HG03575 (cell line): Measurements from ENCODE around the gene SNX14.
A peak's percentile ranks its signal among the peaks of the same experiment; 100 is the strongest.

Experiments
- ATAC-seq: cut with Tn5 transposase; IDR thresholded peaks from one replicate; pipeline ENCODE4 v1.9.1; 2021; ENCODE audit not compliant: unreplicated experiment, insufficient number of reproducible peaks, low FRiP score; ENCODE audit errors: extremely low read depth

The SNX14 gene

DNA sequence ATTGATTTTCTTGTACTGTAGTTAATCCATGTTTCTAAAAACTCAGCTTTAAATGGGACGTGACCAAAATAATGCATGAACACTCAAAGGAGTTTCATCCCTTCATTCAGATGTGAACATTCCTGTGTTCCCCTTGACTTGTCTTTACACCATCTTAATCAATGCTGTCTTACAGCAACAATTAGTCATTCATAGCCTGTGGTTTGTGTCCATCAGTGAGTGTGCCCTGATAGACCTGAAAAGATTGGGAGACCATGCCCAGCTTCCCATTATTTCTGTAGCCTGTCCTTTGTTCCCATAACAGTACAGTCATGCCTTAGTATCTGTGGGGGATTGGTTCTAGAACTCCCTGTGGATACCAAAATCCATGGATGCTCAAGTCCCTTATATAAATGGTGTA, 119.9 kb downstream of the SNX14 start:
- ATAC-seq, result no peak

DNA sequence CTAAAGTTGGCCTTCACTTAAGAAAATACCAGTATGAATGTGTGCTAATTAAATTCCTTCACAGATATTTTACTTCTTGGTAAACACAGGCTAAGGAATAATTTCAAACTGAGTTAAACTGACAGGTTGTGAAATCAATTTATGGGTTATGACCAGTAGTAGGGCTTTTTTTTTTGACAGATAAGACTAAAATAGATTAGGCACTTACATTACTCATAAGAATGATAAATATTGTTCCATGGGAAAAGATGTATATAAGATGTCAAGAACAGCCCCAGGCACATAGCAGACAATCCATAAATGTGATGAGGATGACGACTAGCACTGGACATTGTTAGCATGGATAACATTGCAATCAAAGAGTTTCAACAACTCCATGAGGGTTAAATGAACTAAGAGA, 120.9 kb downstream of the SNX14 start:
- ATAC-seq, result no peak

DNA sequence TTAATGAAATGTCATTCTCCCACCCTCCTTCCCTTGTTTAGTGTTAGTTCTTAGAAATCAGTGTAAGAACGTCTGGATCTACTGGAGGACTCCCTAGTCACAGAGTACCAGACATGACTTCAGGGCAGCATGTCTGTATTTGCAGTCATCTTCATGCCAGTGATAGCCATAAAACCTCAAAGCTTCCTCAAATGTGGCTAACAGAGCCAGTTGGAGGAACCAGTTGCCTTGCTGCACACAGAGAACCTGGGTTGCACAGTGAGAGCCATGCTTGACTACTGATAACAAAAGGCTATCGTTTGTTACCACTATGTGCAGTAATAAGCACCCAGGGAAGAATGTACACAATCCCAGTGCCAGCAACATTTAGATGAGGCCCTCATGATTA, 123.6 kb downstream of the SNX14 start:
- no peak for ATAC-seq

DNA sequence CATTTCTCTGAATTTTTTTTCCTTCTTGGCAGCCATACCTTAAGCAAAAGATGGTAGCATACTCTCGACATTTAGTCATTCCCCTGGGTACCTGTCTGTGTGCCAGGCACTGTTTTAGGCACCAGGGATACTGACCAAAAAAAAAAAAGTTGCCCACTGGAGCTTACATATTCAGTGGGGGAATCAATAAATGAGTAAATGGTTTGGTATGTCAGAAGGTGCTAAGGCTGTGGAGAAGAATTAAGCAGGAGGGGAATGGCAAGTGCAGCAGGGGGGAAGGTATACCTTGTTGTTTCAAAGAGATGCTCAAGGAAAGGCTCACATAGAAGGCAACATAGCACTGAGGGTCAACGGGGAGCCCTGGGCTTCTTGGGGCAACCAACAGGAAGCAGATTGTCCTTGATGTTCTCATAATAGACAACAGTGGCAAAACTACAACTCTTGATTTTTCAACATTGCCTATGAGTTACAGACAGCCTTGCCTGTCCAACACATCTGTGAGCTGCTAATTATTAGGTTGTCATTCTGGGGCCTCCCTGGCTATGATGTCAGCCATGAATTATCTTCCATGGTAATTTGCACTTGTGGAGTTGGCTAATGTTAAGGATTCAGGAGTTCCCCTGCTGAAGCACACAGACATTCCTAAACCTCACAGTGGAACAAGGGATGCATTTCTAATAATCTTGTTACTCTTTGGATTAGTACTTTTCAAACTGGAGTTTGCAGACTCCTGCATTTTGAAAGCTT, 124.2 kb downstream of the SNX14 start:
- no peak for ATAC-seq

DNA sequence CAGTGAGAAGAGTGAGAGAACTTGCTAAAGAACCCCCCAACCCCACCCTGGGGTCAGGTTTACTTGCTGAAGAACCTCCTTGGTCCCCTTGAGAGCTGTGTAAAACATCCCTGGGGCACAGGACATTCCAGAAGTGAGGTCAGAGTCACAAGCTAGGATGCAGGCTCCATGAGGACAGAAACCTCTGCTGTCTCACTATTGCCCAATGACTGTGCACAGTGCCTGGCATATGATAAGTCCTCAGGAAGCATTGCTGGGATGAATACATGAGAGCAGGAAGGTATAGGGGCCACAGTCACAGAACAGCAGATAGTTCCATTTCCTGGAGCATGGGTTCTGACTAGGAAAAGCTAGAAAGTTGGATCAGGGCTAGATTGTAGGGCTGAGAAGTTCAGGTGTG, 125.3 kb downstream of the SNX14 start:
- ATAC-seq, result no peak

DNA sequence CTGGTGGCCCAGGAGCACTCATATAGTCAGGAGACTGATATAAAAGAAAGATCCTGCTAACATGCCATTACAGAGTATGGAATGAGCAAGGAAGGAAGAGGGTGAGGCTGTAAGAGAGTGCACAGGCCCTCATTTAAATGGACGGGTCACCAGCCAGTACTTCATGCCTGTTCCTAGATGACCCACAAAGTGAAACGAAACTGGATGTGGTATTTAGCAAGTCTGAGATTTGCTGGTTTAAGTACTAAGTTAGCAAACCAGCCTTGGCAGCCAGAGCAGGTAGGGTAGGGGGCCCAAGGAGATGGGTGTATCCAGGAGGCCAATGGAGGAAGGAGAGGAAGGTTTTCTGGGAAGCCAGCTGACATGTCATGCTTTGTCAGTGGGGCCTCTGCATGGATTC, 127.9 kb downstream of the SNX14 start:
- no peak for ATAC-seq

DNA sequence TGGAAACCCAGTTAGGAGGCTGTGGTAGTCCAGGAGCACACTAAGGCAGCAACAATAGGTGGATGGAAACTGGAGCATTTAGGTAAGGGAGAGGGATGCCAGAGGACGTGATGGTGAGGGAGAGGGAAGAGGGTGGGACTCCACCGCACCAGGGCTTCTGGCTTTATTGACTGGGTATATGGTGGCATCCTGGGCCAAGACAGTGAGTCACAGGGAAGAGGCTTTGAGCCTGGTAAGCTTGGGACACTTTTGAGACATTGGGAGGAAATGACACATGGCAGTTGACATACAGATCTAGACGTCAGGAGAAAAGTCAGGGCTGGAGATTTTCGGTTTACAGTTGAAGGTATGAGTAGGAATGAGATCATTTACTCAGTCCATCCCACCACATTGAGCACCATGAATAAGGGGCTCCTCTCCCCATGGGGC, 128.9 kb downstream of the SNX14 start:
- no peak for ATAC-seq

DNA sequence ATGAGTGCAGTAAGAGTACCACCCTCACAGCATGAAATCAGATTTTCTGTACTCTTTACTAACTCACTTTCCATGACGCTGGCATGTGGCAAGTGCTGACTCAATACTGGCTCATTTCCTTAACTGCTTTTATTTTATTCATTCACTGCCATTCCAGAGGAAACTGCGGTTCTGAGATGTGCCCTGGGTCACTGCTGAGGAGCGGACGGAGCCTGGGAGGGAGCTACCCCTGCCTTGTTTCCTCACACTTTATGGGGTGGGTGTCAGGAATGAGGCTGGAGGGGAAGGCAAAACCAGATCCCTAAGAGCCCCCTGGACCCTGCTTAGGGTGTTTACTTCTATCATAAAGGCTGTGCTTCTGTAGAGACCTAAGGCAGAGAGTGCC, 129.4 kb downstream of the SNX14 start:
- ATAC-seq, result no peak

DNA sequence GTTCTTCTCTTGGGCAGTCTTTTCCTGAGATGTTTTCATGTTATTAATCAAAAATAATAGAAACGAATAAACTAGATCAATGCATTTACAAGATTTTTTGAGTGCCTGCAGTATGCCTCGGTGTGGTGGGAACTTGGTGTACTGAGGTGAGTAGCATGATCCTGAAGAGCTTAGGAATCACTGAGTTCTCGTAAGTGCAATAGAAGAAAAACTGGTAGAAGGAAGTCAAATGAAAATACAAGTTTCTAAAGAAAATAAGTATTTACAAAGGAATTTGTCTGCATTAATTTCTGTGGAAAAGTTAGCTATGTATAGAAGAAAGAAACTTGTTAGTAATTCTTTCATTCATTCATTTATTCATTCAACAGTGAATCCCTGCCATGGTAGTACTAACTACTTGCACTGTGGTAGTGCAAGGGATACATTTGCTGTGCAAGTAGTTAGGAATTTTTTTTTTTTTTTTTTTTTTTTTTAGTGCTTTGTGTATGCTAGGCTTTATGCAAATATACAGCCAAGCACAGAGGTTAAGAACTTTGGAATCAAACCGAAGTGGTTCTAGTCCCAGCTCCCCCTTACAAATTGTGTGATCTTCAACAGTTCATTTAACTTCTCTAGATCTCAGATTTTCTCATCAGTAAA, 129.9 kb downstream of the SNX14 start:
- no peak for ATAC-seq

DNA sequence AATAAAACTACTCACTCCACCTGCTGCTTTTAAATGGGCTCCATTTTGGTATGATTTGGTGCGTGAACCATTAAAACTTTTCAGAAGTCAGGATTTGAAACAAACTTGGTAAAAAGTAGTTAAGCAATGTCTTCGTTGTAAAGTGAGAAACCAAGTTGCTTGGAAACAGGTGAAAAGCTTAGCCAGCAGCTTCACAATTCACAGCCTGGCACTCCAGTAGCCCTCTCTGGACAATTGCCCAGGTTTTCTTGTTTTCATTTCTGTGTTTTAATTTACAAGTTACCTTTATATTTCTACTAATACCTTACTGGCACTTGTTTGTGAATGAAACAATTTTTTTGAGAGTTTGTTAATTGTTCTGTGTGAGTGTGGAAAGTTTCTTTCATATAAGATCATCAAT, 131.0 kb downstream of the SNX14 start:
- no peak for ATAC-seq

DNA sequence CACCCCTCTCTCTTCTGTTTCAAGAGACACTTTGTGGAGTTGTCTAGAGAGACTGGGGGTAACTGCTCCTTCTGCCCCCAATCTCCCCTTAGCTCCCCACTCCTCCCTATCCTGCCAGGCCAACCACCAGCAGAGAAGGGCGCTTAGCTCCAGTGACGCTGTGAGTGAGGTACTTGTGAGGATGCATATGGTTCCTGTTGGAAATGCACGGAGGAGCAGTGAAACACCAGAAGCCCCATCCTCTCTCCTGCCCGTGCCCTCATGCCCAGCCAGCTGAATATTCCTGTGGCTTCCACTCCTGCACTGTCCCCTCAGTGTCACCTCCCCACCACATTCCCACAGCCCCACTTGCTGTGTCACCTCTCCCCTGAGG, 131.9 kb downstream of the SNX14 start:
- no peak for ATAC-seq

DNA sequence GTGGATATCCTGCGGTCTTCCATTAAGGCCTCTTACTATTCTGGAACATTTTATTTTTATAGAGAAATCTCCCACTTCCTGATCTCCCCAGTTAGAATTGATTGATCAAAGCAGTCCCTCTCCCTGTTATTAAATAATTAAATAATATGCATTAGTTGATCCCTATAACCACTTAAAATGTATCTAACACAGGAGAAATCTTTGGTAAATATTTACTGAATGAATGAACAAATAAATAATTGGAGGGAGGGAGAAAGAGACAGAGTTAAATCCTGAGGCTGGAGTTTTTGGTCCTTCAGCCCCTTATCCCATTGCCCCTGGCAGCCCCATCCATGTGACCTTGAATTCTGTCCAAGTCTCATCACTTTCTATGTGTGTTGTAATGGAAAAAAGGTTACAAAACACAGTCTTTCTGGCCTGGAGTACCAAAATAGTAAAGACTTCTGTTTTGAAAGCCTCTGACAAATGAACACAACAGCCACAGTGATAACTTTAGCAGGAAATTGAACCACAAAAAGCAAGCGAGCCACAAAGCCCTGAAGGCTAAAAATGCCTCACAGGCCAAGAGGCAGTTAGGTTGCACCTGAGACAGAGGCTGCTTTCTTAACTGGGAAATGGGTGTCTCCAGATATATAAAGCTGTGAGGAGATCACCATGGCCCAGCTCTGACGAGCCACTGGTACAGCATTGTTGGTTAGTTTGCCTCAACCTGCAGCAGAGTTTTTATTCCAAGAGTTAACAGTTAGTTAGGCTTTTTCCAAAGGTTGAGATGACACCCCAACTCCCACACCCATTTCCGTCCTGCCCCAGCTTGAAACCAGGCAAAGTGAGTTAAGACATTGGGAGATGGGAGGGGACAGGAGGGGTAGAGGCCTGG, 132.5 kb downstream of the SNX14 start:
- ATAC-seq, result peak; percentile 84

DNA sequence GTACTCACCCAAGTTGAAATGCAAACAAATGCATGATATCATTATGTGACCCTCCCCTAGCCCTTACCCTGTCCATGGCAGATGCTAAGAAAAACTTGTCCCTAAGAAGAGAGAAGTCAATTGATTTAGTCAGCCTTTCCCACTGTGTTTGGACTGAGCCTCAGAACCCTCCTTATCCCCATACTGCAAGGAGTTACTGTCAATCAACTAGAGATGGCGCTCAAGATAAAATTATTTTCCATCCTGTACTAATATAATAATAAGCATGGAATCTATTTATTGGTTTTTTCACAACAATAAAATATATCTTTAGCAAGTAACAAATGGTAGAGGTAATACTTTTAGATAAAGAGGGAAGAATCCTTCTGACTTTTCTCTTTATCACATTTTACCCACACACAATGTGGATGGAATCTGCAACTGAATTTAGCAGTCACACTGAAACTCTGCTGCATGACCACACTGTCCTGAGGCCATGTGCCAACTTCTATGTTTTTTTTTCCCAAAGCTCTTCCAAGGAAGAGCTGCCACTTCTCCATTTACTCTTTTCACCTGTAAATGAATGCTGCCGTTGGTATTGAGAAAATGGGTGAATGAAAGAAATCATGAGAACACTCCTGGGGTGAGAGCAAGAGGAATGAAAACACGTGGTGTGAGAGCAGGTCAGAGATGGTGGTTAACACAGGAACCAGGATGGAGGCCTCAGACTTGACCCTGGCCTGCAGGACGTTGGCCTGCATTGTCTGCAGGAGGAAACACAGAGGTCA, 133.3 kb downstream of the SNX14 start:
- no peak for ATAC-seq

DNA sequence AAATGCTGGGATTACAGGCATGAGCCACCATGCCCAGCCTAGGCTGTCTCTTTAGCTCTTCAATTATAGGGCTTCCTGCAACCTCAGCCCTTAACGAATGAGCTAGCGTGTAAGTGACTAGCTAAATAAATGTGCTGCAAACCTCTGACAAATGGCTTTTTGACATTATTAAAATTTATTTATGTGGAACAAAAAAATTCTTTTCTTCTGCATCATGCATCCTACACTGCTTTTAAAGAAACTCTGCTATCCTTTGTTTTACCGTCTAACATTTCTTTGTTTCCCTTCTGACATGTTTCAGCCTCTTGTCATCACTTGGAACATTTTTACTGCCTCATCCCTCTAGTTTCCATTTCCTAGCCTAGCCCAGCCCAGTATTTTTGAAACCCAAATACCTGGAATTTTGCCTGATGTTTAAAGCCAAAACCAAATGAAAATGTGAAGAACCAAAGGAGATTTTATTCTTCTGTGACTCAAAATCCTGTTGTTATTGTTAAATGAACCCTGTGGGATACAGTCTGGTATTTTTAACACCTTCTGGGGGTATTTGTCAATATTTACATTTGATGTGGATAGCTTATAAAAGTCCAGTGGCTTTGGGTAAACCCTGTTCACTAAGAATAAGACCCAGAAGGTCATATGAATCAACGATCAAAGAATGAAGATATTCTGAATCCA, 134.3 kb downstream of the SNX14 start:
- ATAC-seq, result no peak

DNA sequence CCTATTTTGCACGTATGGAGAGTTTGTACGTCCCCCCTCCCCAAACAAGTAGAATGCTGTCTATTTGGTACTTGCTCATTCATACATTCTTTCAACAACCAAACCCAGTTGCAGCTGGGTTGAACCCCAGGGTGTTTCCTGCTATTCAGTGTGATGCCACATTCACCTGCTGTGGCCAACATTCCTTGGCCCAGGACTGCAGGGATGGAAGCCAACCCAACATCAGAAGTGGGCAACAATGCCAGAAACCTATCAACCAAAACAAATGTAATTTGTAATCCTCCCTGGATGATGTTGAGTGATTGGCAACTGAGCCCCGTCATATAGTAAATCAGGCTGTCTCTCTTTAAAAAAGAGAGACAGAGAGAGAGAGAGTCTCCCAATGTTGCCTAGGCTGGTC, 134.9 kb downstream of the SNX14 start:
- no peak for ATAC-seq

DNA sequence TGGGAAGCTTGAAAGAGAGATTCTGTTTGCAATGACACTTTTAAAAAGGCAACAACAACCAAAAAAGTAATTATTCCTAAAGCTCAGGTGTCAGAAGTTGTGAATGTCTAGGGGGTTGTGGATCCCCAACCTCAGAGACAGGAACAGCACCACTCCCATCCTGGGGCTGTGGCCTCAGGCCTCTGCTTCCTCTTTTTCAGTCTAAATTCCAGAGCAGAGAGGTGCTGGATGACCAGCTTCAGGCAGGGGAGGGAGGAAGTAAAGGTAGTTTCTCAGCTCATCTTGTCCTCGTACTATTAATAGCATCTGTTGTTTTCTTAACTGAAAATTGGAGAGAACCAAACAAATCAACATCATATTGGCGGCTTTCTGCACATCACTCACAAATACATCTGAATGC, 135.5 kb downstream of the SNX14 start:
- no peak for ATAC-seq

DNA sequence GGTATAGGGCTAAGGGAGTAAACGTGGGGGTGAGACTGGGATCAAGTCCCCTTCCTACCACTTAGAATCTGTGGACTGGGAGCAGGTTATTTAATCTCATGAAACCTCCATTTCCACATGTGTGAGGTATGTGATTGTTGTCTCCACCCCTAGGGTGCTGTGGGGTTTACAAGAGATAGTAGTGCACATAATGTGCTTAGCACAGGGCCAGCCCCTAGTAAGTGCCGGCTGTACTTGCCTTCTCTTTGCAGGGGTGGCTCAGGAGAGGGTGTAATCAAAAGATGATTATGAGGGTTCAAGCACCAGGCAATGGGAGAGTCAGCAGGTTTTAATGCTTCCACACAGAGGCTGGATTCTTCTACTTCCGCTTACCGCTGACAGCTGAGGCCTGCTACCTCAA, 136.9 kb downstream of the SNX14 start:
- ATAC-seq, result no peak
